GM13976 (cell line): ENCODE results near the gene TSACC.

ENCODE experiments used
- DNase-seq: peaks from one replicate; pipeline ENCODE4 v3.0.0; 2012; ENCODE audit warnings: low spot score
- in situ Hi-C: fragments of 300-500 bp; cut with MboI; formaldehyde crosslinking; loops from one replicate; pipeline ENCODE4 v1.12.0; 2022; ENCODE audit warnings: low sequenced_read_pairs, mixed read lengths, inconsistent platforms; ENCODE audit not compliant: unreplicated experiment
- TF ChIP-seq, protein P1 (sequence below): IDR thresholded peaks from 2 replicates; pipeline ENCODE4 v1.5.1; 2012; ENCODE audit warnings: borderline replicate concordance, mild to moderate bottlenecking; ENCODE audit not compliant: insufficient read depth; ENCODE audit errors: extremely low read depth, missing control alignments, control extremely low read depth

TSACC gene

DNA sequence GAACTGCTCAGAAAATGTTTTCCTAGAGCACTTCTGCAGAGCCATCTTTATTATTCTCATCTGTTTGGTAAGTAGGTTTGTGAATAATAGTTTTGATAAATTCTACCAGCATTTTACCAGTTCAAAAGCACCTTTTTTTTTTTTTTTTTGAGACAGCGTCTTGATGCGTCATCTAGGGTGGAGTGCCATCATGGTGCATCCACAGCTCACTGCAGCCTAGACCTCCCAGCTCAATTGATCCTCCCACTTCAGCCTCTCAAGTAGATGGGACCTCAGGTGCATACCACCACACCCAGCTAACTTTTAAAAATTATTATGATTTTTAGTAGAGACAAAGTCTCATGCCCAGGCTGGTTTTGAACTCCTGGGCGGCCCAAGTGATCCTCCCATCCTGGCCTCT is 20.9 kb downstream of the TSACC start:
- no peak for DNase-seq

DNA sequence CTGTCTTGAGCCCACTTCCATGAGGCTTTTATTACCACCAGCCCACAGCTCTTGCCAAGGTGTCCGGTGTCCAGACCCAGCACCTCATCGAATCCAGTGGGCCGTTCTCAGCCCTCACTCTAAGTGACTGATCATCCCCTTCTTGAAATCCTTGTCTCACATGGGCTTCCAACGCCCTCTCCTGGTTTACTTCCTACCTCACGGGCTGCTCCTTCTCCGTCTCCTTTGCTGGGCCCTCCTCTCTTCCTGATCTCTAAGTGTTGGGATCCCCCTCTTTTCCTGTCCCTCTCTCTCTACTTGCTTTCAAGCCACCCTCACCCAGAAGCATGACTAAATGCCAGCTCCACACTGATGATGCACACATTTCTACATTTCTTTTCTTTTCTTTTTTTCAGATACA is 21.6 kb downstream of the TSACC start:
- TF ChIP-seq, protein P1, sequence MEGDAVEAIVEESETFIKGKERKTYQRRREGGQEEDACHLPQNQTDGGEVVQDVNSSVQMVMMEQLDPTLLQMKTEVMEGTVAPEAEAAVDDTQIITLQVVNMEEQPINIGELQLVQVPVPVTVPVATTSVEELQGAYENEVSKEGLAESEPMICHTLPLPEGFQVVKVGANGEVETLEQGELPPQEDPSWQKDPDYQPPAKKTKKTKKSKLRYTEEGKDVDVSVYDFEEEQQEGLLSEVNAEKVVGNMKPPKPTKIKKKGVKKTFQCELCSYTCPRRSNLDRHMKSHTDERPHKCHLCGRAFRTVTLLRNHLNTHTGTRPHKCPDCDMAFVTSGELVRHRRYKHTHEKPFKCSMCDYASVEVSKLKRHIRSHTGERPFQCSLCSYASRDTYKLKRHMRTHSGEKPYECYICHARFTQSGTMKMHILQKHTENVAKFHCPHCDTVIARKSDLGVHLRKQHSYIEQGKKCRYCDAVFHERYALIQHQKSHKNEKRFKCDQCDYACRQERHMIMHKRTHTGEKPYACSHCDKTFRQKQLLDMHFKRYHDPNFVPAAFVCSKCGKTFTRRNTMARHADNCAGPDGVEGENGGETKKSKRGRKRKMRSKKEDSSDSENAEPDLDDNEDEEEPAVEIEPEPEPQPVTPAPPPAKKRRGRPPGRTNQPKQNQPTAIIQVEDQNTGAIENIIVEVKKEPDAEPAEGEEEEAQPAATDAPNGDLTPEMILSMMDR = no peak
- in situ Hi-C loops = no loop called here
- DNase-seq = no peak

More for the DNA sequence above, 20.9 kb downstream of the TSACC start:
- TF ChIP-seq, protein P1 = no peak
- in situ Hi-C loops = no loop called here

DNA sequence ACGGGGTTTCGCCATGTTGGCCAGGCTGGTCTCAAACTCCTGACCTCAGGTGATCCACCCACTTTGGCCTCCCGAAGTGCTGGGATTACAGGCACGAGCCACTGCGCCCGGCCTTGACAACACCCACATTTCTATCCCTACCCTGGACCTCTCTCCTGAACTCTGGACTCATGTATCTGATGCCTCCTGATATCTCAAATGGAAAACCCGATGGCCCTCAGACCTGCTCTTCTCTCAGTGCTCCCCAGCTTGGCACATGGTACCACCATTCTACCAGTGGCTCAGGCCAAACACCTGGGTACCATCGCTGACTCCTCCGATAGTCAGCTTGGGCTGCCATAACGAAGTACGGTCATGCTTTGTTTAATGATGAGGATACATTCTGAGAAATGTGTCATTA is 22.2 kb downstream of the TSACC start:
- in situ Hi-C loops = no loop called here
- DNase-seq = no peak

DNA sequence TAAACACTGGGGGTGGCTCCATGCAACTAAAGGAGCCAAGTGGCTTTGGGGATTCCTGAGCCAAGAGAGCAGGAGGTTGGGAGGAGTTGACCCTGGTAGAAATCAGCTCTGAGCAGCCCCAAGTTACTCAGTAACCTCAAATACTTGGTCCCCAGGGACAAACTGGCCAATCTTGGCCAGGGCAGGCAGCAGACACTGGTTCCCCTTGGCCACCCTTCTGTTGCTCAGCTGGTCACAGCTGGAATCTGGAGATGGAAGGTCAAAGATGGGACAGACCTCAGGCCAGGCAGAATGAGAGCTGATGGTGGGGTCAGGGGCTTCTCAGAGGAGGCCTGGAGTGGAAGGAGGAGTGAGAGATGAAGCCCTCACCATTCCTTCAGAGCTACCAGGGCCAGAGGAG is 27.4 kb downstream of the TSACC start:
- TF ChIP-seq, protein P1 = no peak
- DNase-seq = no peak
- in situ Hi-C loops = no loop called here

More for the DNA sequence above, 22.2 kb downstream of the TSACC start:
- TF ChIP-seq, protein P1 = no peak

DNA sequence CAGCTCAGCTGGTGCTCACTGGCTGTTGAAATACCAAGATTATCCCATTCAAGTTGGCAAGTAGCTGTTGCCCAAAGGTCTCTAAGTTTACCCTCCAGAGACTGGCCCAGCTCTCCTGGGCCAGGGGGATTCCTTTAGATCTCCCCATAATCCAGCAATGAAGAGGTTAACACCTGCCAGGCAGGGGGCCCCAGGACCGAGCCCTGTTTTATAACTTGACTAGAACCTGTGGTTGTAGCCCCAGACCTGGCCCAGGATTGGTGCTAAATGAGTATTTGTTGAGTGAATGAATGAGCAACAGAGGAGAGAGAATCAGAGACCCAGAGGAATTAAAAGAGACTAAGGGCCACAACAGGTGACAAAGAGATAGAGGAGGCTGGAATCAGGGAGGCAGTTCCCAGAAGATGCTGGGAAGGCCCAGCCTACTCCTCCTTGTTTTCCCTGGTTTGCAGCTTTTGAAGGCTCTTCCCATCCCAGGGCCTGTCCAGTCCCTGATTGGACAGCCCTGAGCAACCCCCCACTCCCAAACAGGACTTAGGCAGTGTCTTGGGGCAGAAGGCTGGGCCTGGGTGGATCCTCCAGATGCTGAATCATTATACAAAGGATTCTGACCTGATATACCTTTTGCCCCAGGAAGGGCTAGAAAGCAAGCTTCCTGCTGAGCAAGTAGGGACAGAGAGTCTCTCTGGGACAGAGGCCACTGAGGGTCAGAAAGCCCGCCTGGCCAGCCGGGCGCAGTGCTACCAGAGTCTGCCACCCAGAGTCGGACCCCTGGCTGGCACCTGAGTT is 28.2 kb downstream of the TSACC start:
- no peak for DNase-seq
- in situ Hi-C loops = no loop called here
- TF ChIP-seq, protein P1 = no peak

DNA sequence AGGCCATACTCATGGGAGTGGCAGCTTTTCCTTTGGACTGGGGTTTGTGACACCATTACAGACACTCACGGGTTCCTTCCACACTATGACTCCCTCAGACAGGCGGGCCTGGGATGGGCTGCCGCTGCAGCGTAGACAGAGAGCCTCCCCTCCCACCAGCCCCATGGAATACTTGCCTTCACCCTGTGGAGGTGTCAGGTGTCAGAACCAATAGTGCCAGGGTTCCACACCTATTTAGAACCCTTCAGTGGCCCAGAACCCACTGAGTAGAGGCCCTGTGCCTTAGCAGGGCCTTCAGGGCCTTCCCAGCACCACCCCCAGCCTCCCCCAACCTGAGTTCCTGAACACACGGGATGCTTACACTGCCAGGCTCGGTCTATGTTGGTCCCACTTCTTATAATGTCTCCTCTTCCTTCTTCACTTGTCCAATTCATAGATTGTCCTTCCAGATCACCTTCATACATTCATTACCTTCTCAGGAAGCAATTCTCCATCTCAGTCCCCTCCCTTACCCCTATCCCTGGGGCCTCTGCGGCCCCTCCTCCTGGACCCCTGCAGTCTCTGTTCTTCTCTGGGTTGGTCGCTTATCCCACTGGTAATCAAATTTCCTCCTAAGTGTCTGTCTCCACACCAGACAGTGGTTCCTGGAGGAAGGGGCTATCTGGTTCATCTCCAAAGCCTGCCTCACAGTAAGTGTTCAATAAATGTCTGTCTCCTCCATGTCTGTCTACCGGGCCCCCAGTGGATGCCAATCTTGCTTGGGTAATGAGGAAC is 29.2 kb downstream of the TSACC start:
- in situ Hi-C loops = no loop called here
- DNase-seq = no peak
- TF ChIP-seq, protein P1 = no peak
